SU-DHL-6 (cell line): Measurements from ENCODE around the gene GBA2.

Experiments
- CTCF ChIP-seq: fragments of 200-600 bp; sonication (generic); IDR thresholded peaks from one replicate; pipeline ENCODE4 v1.5.1; 2017; ENCODE audit warnings: antibody characterized with exemption, mild to moderate bottlenecking, low read length, moderate library complexity; ENCODE audit not compliant: insufficient read depth, poor library complexity, severe bottlenecking
- EZH2phosphoT487 ChIP-seq: fragments of 200-600 bp; sonication (generic), shearing (Covaris generic); conservative IDR thresholded peaks from 2 replicates; pipeline ENCODE4 v1.6.1; 2018; ENCODE audit warnings: mild to moderate bottlenecking, antibody characterized with exemption, low read length, moderate library complexity, mixed read lengths

- TF ChIP-seq EZH2phosphoT487 (no peak), CTCF (no peak)
Observed at GRCh38 chr9:35719546-35719945, 29.5 kb downstream of the GBA2 start.
